ENCODE results near the gene RPP25L. TPM values are rescaled to one million over a fixed set of nuclear protein-coding genes. Genes with fewer than 3 reads are reported as not detected.
A peak's percentile ranks its signal among the peaks of the same experiment; 100 is the strongest.

Gene RPP25L
- total and polyA plus RNA-seq, 9 of the 15 experiments (the other 6 are each of a cell fraction or from before 2014, with no cell fraction given), result 16.3 to 43.7 (median 29.0) TPM

- intact Hi-C loops (cut with micrococcal nuclease), result no loop called here
- H3K27me3 ChIP-seq (ENCODE audit: control insufficient read depth in 2 of 2, insufficient read depth in 2 of 2, low read length in 2 of 2), result no peaks in the 10 kb centered on the region
- ChIA-PET POLR2A (interaction anchor here (0.6 to 1.3 kb wide), 6 partner anchors 9 to 774 kb away, joined by 3 to 7 read pairs (median 4); partner anchors contain the start of genes DCTN3 and SIGMAR1), CTCF (ENCODE audit: low intra/inter-chr PET ratio) (interaction anchor here (1.0 to 1.4 kb wide), 3 partner anchors 18 to 54 kb away, joined by 3 read pairs; a partner anchor contains a TSS)
- peaks cover 7% of the 10 kb centered on the region for H3K9me1 ChIP-seq (ENCODE audit: control insufficient read depth, insufficient read depth, low read length)
- H3K4me1 ChIP-seq (replicated peaks in 1 of 2; ENCODE audit: control insufficient read depth in 2 of 2, insufficient read depth in 2 of 2, low read length in 2 of 2), result peaks cover 24 to 33% of the 10 kb centered on the region in 2 experiments; a peak in 4 of 5 replicates
- WGBS (ENCODE audit: insufficient coverage, low coverage, missing lambda C conversion rate), result no CpG with 5 or more reads among the region's 8 CpGs
- TF ChIP-seq MTA3 (IDR thresholded peaks at IDR 0.05; ENCODE audit: borderline replicate concordance) (peak; percentile 2; the same call in 1 of the 2 replicates), ELF1 (tag; IDR thresholded peaks at IDR 0.05) (no peak), HMGXB4 (CRISPR knock-in tag; IDR thresholded peaks at IDR 0.05) (0 out of 2 replicates have a peak, but pooled peaks have one; percentile 17), PHTF2 (CRISPR knock-in tag; IDR thresholded peaks at IDR 0.05) (no peak), ETV6 (IDR thresholded peaks at IDR 0.05; ENCODE audit: borderline replicate concordance in 1 of 2, low read depth in 2 of 2, low read length in 1 of 2) (no peak), ETV6 (CRISPR knock-in tag; IDR thresholded peaks at IDR 0.05; ENCODE audit: borderline replicate concordance) (no peak), FOXJ2 (tag; IDR thresholded peaks at IDR 0.05) (no peak)
- BruUV-seq (replicated peaks), result no TSS peak
- H3K9ac ChIP-seq (ENCODE audit: insufficient read depth in 1 of 2, low read depth in 2 of 2, low read length in 2 of 2), result peak overlapping the region; percentile 80 to 90
- in situ Hi-C loops (cut with MboI), result no loop called here
- no peak for FAIRE-seq
- peak; percentile 25 for ATAC-seq
- peak overlapping the region; percentile 84 for H3K4me3 ChIP-seq
- H3K27ac ChIP-seq (ENCODE audit: extremely low read depth, low read depth, low read length), result peak overlapping the region; percentile 75
- DNase-seq (ENCODE audit: extremely low read depth in 1 of 4, low spot score in 3 of 4), result no peak
- peak overlapping the region; percentile 92 for H3K4me2 ChIP-seq (ENCODE audit: insufficient read depth, low read length)
- H3K79me2 ChIP-seq (ENCODE audit: control insufficient read depth, insufficient read depth, low read length), result peaks cover 21% of the 10 kb centered on the region
- peaks cover 27% of the 10 kb centered on the region; the same call in 2 of the 3 replicates for H3K36me3 ChIP-seq (ENCODE audit: control insufficient read depth, insufficient read depth, low read length)
- H3K9me3 ChIP-seq (replicated peaks; ENCODE audit: control insufficient read depth, insufficient read depth, low read depth, low read length), result no peaks in the 10 kb centered on the region
- H2AFZ ChIP-seq (ENCODE audit: low read depth, low read length), result peak overlapping the region; percentile 97
- H4K20me1 ChIP-seq (replicated peaks; ENCODE audit: control insufficient read depth, insufficient read depth, low read length), result no peaks in the 10 kb centered on the region
Observed at GRCh38 chr9:34647084-34647403, 35.1 kb upstream of the RPP25L start.

All from K562 (cell line).